GM23338 (cell line): ENCODE data around the gene CLDN8. TPM values are rescaled to one million over a fixed set of nuclear protein-coding genes. Genes with fewer than 3 reads are reported as not detected.
A peak's percentile ranks its signal among the peaks of the same experiment; 100 is the strongest.

Experiments
- ATAC-seq: fragments of 200-7000 bp; cut with Tn5 transposase; 3 replicates; pipeline ENCODE4 v1.9.1; 2020
- DNase-seq: peaks from one replicate; pipeline ENCODE4 v3.0.0-alpha.2; 2015; ENCODE audit warnings: low spot score
- H2AFZ ChIP-seq: fragments of 200-600 bp; sonication (generic); 2 replicates; pipeline ENCODE4 v1.8.0; 2016; ENCODE audit warnings: antibody characterized with exemption, mild to moderate bottlenecking, moderate library complexity
- H3F3A ChIP-seq: fragments of 200-600 bp; sonication (generic); replicated peaks from 2 replicates; pipeline ENCODE4 v1.8.0; 2017; ENCODE audit warnings: antibody characterized with exemption, mixed run types, low read depth
- H3K27ac ChIP-seq: fragments of 200-600 bp; sonication (generic); 2 replicates; pipeline ENCODE4 v1.6.1; 2016; ENCODE audit warnings: low read depth
- H3K27me3 ChIP-seq: fragments of 200-600 bp; sonication (generic); 2 replicates; pipeline ENCODE4 v1.8.0; 2016; ENCODE audit warnings: mild to moderate bottlenecking, mixed run types, moderate library complexity; ENCODE audit not compliant: insufficient read depth
- H3K36me3 ChIP-seq: fragments of 200-600 bp; sonication (generic); 2 replicates; pipeline ENCODE4 v1.8.0; 2016; ENCODE audit warnings: mild to moderate bottlenecking; ENCODE audit not compliant: insufficient read depth
- H3K4me1 ChIP-seq: fragments of 200-600 bp; sonication (generic); 2 replicates; pipeline ENCODE4 v1.8.0; 2016; ENCODE audit warnings: mild to moderate bottlenecking, moderate library complexity; ENCODE audit not compliant: insufficient read depth
- H3K4me2 ChIP-seq: fragments of 200-600 bp; sonication (generic); 2 replicates; pipeline ENCODE4 v1.7.1; 2017; ENCODE audit warnings: mixed run types
- H3K4me3 ChIP-seq: fragments of 200-600 bp; sonication (generic); 2 replicates; pipeline ENCODE4 v1.6.1; 2016; ENCODE audit warnings: mixed run types
- H3K79me2 ChIP-seq: fragments of 200-600 bp; sonication (generic); replicated peaks from 2 replicates; pipeline ENCODE4 v1.8.0; 2017; ENCODE audit warnings: mild to moderate bottlenecking; ENCODE audit not compliant: insufficient read depth
- H3K9me2 ChIP-seq: fragments of 200-600 bp; sonication (generic); 2 replicates; pipeline ENCODE4 v1.8.0; 2017; ENCODE audit not compliant: insufficient read depth
- H4K20me1 ChIP-seq: fragments of 200-600 bp; sonication (generic); replicated peaks from 2 replicates; pipeline ENCODE4 v1.8.0; 2017; ENCODE audit warnings: mild to moderate bottlenecking; ENCODE audit not compliant: insufficient read depth
- H3K27ac Mint-ChIP-seq: 2 replicates; pipeline ENCODE4 v1.8.0; 2020; ENCODE audit warnings: inconsistent platforms, mild to moderate bottlenecking, moderate library complexity, mixed read lengths
- H3K27me3 Mint-ChIP-seq: 3 replicates; pipeline ENCODE4 v1.8.0; 2022; ENCODE audit warnings: low read depth, mild to moderate bottlenecking, moderate library complexity, mixed read lengths, inconsistent platforms; ENCODE audit not compliant: insufficient read depth, poor library complexity
- H3K36me3 Mint-ChIP-seq: 3 replicates; pipeline ENCODE4 v1.8.0; 2021; ENCODE audit warnings: low read depth, mild to moderate bottlenecking, inconsistent platforms, moderate library complexity, mixed read lengths
- H3K4me1 Mint-ChIP-seq: 3 replicates; pipeline ENCODE4 v1.8.0; 2020; ENCODE audit warnings: mild to moderate bottlenecking, inconsistent platforms, mixed read lengths
- H3K4me3 Mint-ChIP-seq: 3 replicates; pipeline ENCODE4 v1.8.0; 2021; ENCODE audit warnings: moderate library complexity, mild to moderate bottlenecking, inconsistent platforms, mixed read lengths
- H3K9me3 Mint-ChIP-seq: 3 replicates; pipeline ENCODE4 v1.8.0; 2020; ENCODE audit warnings: moderate library complexity, mild to moderate bottlenecking, inconsistent platforms, mixed read lengths
- CTCF ChIP-seq, 2 experiments: fragments of 200-600 bp in 1 of 2; sonication (generic) in 1 of 2; conservative IDR thresholded peaks; 2 replicates each; pipeline versions ENCODE4 v1.5.1 to v1.6.1; 2016 to 2017; ENCODE audit warnings: antibody characterized with exemption in 2 of 2, low read depth in 2 of 2, mild to moderate bottlenecking in 2 of 2, moderate library complexity in 1 of 2
- EZH2phosphoT487 ChIP-seq: fragments of 200-600 bp; sonication (generic); IDR thresholded peaks from one replicate; pipeline ENCODE4 v1.8.1; 2018; ENCODE audit warnings: antibody characterized with exemption; ENCODE audit not compliant: unreplicated experiment
- JUNB ChIP-seq: IDR thresholded peaks from one replicate; pipeline ENCODE4 v1.6.1; 2016; ENCODE audit warnings: antibody characterized with exemption; ENCODE audit not compliant: unreplicated experiment
- POLR2AphosphoS5 ChIP-seq: IDR thresholded peaks from 2 replicates; pipeline ENCODE4 v1.6.1; 2016; ENCODE audit warnings: antibody characterized with exemption, low read depth
- STAT1 ChIP-seq: IDR thresholded peaks from one replicate; pipeline ENCODE4 v1.6.1; 2016; ENCODE audit warnings: antibody characterized with exemption; ENCODE audit not compliant: unreplicated experiment
- ZNF331 ChIP-seq: fragments of 250-450 bp; sonication (Bioruptor Pico); IDR thresholded peaks from 2 replicates; pipeline ENCODE4 v1.5.0; 2020; ENCODE audit warnings: low read depth, mild to moderate bottlenecking, moderate library complexity
- ZNF462 ChIP-seq: fragments of 250-450 bp; sonication (Bioruptor Pico); IDR thresholded peaks from 2 replicates; pipeline ENCODE4 v1.5.0; 2020; ENCODE audit warnings: mild to moderate bottlenecking, moderate library complexity
- long read RNA-seq: library from polyadenylated mRNA; unstranded; transcript quantifications from one replicate; pipeline ENCODE4 v2.0.0, GENCODE V29; 2020; ENCODE audit not compliant: unreplicated experiment
- polyA plus RNA-seq: library from polyadenylated mRNA; unstranded; fragments of >200 nt; fragmentation: Nextera tagmentation; extraction: Ambion mirVana; gene quantifications from 2 replicates; pipeline ENCODE4 v1.2.1, GENCODE V29; 2016
- total RNA-seq: library from RNA; depleted of rRNA; stranded (reverse); fragments of >200 nt; shearing (Covaris generic); gene quantifications from 2 replicates; pipeline ENCODE4 v1.2.3, GENCODE V29; 2014; rRNA removed

Gene CLDN8
- total RNA-seq, result not detected in 2 replicates
- polyA plus RNA-seq, result not detected in 2 replicates
- long read RNA-seq, result 0 reads

- no peaks in the 10 kb centered on the region for H3K36me3 ChIP-seq
- H3F3A ChIP-seq, result no peaks in the 10 kb centered on the region
- H3K27ac Mint-ChIP-seq, result no peak within 1 kb of the TSS
- H3K36me3 Mint-ChIP-seq, result no peaks in the 10 kb centered on the region
- no peak for ATAC-seq
- no peaks in the 10 kb centered on the region for H3K4me1 Mint-ChIP-seq
- H3K27me3 ChIP-seq, result no peaks in the 10 kb centered on the region
- no peak for DNase-seq
- no peak within 1 kb of the TSS for H2AFZ ChIP-seq
- H3K4me2 ChIP-seq, result no peak within 1 kb of the TSS
- no peaks in the 10 kb centered on the region for H3K79me2 ChIP-seq
- no peak within 1 kb of the TSS for H3K4me3 ChIP-seq
- H3K4me3 Mint-ChIP-seq, result no peak within 1 kb of the TSS
- no peaks in the 10 kb centered on the region for H3K9me2 ChIP-seq
- no peaks in the 10 kb centered on the region for H3K4me1 ChIP-seq
- no peaks in the 10 kb centered on the region for H3K9me3 Mint-ChIP-seq
- TF ChIP-seq EZH2phosphoT487, result no peak
- TF ChIP-seq POLR2AphosphoS5, result no peak
- TF ChIP-seq JUNB, result no peak
- H4K20me1 ChIP-seq, result no peaks in the 10 kb centered on the region
- H3K27ac ChIP-seq, result no peak within 1 kb of the TSS
- H3K27me3 Mint-ChIP-seq, result no peaks in the 10 kb centered on the region
Measured at GRCh38 chr21:30216041-30216723, at the start of gene CLDN8. TSS of gene CLDN8 (minus strand) at chr21:30216097. CDS start at chr21:30215925, 172 bp downstream.

DNA sequence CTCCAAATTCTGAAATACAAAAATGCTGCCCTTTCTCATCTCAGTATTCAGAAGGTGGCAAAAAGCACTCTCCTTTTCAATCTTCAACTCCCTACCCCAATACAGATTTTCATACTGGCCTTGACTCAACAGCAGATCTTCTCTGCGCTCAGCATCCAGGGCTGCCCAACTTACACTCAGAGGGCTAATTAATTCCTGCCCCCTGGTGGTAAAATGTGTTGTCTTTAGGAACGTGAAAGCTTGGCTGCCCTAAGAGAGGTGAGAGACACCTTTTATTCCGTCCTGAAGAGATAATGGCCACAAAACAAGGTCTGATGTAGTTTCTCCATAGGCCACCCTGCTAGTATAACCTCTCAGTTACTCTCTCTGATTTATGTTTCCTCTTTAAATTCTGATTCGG, 41.9 kb upstream of the CLDN8 start:
- no peaks in the 10 kb centered on the region for H3K79me2 ChIP-seq
- no peak overlapping the region for H3K27ac ChIP-seq
- peak; percentile 92 for DNase-seq
- no peaks in the 10 kb centered on the region for H4K20me1 ChIP-seq
- no peaks in the 10 kb centered on the region for H3K36me3 ChIP-seq
- Mint-ChIP-seq H3K36me3 (no peaks in the 10 kb centered on the region), H3K27ac (no peak overlapping the region), H3K27me3 (no peaks in the 10 kb centered on the region), H3K4me1 (no peaks in the 10 kb centered on the region; the same call in 2 of the 3 replicates), H3K9me3 (no peaks in the 10 kb centered on the region), H3K4me3 (no peak overlapping the region)
- H3F3A ChIP-seq, result no peaks in the 10 kb centered on the region
- no peaks in the 10 kb centered on the region for H3K4me1 ChIP-seq
- TF ChIP-seq ZNF462 (CRISPR knock-in tag), result no peak
- no peak for TF ChIP-seq ZNF331 (CRISPR knock-in tag)
- peak; percentile 72 for TF ChIP-seq CTCF (conservative IDR thresholded peaks at IDR 0.05; ENCODE audit: low read depth in 2 of 2)
- no peak for TF ChIP-seq STAT1
- peak overlapping the region; percentile 8; the same call in 1 of the 2 replicates for H2AFZ ChIP-seq
- H3K4me2 ChIP-seq, result no peak overlapping the region
- peak; percentile 99 for ATAC-seq
- no peaks in the 10 kb centered on the region for H3K27me3 ChIP-seq
- no peak overlapping the region for H3K4me3 ChIP-seq
- peaks cover 2% of the 10 kb centered on the region for H3K9me2 ChIP-seq
